Activated CD8-positive, alpha-beta T cell treated with anti-CD3 and anti-CD28 coated beads for 36 hours (primary cell): ENCODE measurements around the gene MED9. TPM values are rescaled to one million over a fixed set of nuclear protein-coding genes. Genes with fewer than 3 reads are reported as not detected.

ENCODE experiments used
- ATAC-seq: fragments of 200-7000 bp; cut with Tn5 transposase; one replicate; pipeline ENCODE4 v1.10.0; 2021; ENCODE audit warnings: mild to moderate bottlenecking, moderate library complexity
- CTCF ChIA-PET: fragments of 350-600 bp; sonication (Branson Sonifier 250); formaldehyde crosslinking; loops from one replicate; lab custom pipeline; 2021; ENCODE audit warnings: antibody characterized with exemption; lab: Charles Lee
- POLR2A ChIA-PET: fragments of 350-600 bp; sonication (Branson Sonifier 250); formaldehyde crosslinking; loops from one replicate; lab custom pipeline; 2021; ENCODE audit warnings: antibody characterized with exemption; lab: Charles Lee
- DNase-seq: peaks from one replicate; pipeline ENCODE4 v3.0.0-alpha.2; 2020
- H3K27ac Mint-ChIP-seq: one replicate; pipeline ENCODE4 v1.8.0; 2021; ENCODE audit warnings: mild to moderate bottlenecking, mixed read lengths
- H3K27me3 Mint-ChIP-seq: one replicate; pipeline ENCODE4 v1.8.0; 2021; ENCODE audit warnings: mixed read lengths
- H3K36me3 Mint-ChIP-seq: one replicate; pipeline ENCODE4 v1.8.0; 2021; ENCODE audit warnings: low read depth, mixed read lengths
- H3K4me1 Mint-ChIP-seq: one replicate; pipeline ENCODE4 v1.8.0; 2021; ENCODE audit warnings: low read depth, mixed read lengths
- H3K4me3 Mint-ChIP-seq: one replicate; pipeline ENCODE4 v1.8.0; 2021; ENCODE audit warnings: mild to moderate bottlenecking, moderate library complexity, mixed read lengths
- H3K9me3 Mint-ChIP-seq: one replicate; pipeline ENCODE4 v1.8.0; 2021; ENCODE audit warnings: mixed read lengths
- CTCF ChIP-seq: fragments of 200-600 bp; IDR thresholded peaks from one replicate; pipeline ENCODE4 v1.8.0; 2022; ENCODE audit warnings: antibody characterized with exemption, mild to moderate bottlenecking
- intact Hi-C: fragments of 100-400 bp; cut with micrococcal nuclease; formaldehyde crosslinking; loops from one replicate; pipeline ENCODE4 v1.10.0; 2022
- total RNA-seq, 2 experiments: library from RNA; stranded (reverse); gene quantifications; one replicate each; pipeline ENCODE4 v1.2.3, GENCODE V29; 2021

Gene MED9
- total RNA-seq, 2 experiments from 2014 or later, result 14.2 to 14.7 TPM

- Mint-ChIP-seq H3K36me3 (no peaks in the 10 kb centered on the region), H3K27ac (no peak overlapping the region), H3K9me3 (no peaks in the 10 kb centered on the region), H3K4me3 (no peak overlapping the region), H3K27me3 (no peaks in the 10 kb centered on the region), H3K4me1 (peaks cover under 1% of the 10 kb centered on the region)
- no peak for TF ChIP-seq CTCF
- DNase-seq (no peak), ATAC-seq (no peak)
- CTCF ChIA-PET, result interaction anchor here (1.1 to 3.9 kb wide), 2 partner anchors 78 to 79 kb away, joined by 3 to 16 read pairs; no protein-coding TSS in a partner anchor
- intact Hi-C loops, result no loop called here
- POLR2A ChIA-PET, result no interaction called here
These were observed 42.3 kb upstream of the MED9 start for GRCh38 chr17:17434477-17434876.

GRCh38 chr17:17435323-17435722 lies 41.5 kb upstream of the MED9 start:
- no peak overlapping the region for H3K4me3 Mint-ChIP-seq
- intact Hi-C loops, result no loop called here
- POLR2A ChIA-PET, result no interaction called here

GRCh38 chr17:17437461-17437860 lies 39.3 kb upstream of the MED9 start:
- intact Hi-C loops, result no loop called here
- POLR2A ChIA-PET, result no interaction called here
- no peak for TF ChIP-seq CTCF
- Mint-ChIP-seq H3K27me3 (no peaks in the 10 kb centered on the region), H3K9me3 (no peaks in the 10 kb centered on the region), H3K4me1 (peaks cover 5% of the 10 kb centered on the region), H3K27ac (no peak overlapping the region), H3K36me3 (no peaks in the 10 kb centered on the region), H3K4me3 (no peak overlapping the region)
- CTCF ChIA-PET, result interaction anchor here (3.9 kb wide), 1 partner anchor 82 kb away, joined by 16 read pairs; no protein-coding TSS in a partner anchor
- no peak for DNase-seq
- no peak for ATAC-seq

More at GRCh38 chr17:17435323-17435722, 41.5 kb upstream of the MED9 start:
- no peak for DNase-seq
- TF ChIP-seq CTCF, result no peak
- Mint-ChIP-seq H3K27ac (no peak overlapping the region), H3K9me3 (no peaks in the 10 kb centered on the region), H3K27me3 (no peaks in the 10 kb centered on the region), H3K36me3 (no peaks in the 10 kb centered on the region), H3K4me1 (peaks cover 5% of the 10 kb centered on the region)
- CTCF ChIA-PET, result interaction anchor here (1.1 to 3.9 kb wide), 2 partner anchors 79 to 80 kb away, joined by 3 to 16 read pairs; no protein-coding TSS in a partner anchor
- no peak for ATAC-seq

- no peak for DNase-seq
- Mint-ChIP-seq H3K4me1 (peaks cover 5% of the 10 kb centered on the region), H3K4me3 (no peak overlapping the region), H3K36me3 (no peaks in the 10 kb centered on the region), H3K27me3 (no peaks in the 10 kb centered on the region), H3K27ac (no peak overlapping the region), H3K9me3 (no peaks in the 10 kb centered on the region)
- ChIA-PET POLR2A (no interaction called here), CTCF (no interaction called here)
- no peak for TF ChIP-seq CTCF
- intact Hi-C loops, result no loop called here
- ATAC-seq, result no peak
These were observed 38.9 kb upstream of the MED9 start for GRCh38 chr17:17437893-17438292.

GRCh38 chr17:17440010-17440843 lies 36.6 kb upstream of the MED9 start:
- Mint-ChIP-seq H3K27me3 (no peaks in the 10 kb centered on the region), H3K4me1 (peaks cover 5% of the 10 kb centered on the region), H3K27ac (no peak overlapping the region), H3K4me3 (no peak overlapping the region), H3K36me3 (no peaks in the 10 kb centered on the region), H3K9me3 (no peaks in the 10 kb centered on the region)
- ChIA-PET POLR2A (interaction anchor here (0.8 kb wide), 1 partner anchor 10 kb away, joined by 3 read pairs; no protein-coding TSS in a partner anchor), CTCF (interaction anchor here (0.7 to 1.8 kb wide), 9 partner anchors 10 to 173 kb away, joined by 3 to 7 read pairs (median 4); no protein-coding TSS in a partner anchor)
- intact Hi-C loops, result loop anchor here (1.0 kb wide), 1 partner anchor 84 kb away; no protein-coding TSS in a partner anchor
- peak; percentile 99 for ATAC-seq
- peak; percentile 90 for DNase-seq
- peak; percentile 82 for TF ChIP-seq CTCF
